Thyroid gland (tissue), 4 donors: ENCODE data around the gene XRCC6.

Source experiments
- CTCF ChIP-seq, 6 experiments: fragments of 200-600 bp in 3 of 6; fragments of 450-650 bp in 3 of 6; sonication (generic) in 3 of 6; IDR thresholded peaks; one replicate each; pipeline ENCODE4 v1.5.1; 2016 to 2019; ENCODE audit warnings: antibody characterized with exemption in 6 of 6, mild to moderate bottlenecking in 2 of 6, inconsistent platforms in 1 of 6, moderate library complexity in 1 of 6
- POLR2A ChIP-seq, 2 donors: fragments of 450-650 bp; IDR thresholded peaks; one replicate each; pipeline ENCODE4 v1.6.1; 2017; ENCODE audit warnings: antibody characterized with exemption in 2 of 2, mild to moderate bottlenecking in 2 of 2, moderate library complexity in 1 of 2

GRCh38 chr22:41713004-41713403 lies 91.9 kb downstream of the XRCC6 start:
- TF ChIP-seq CTCF (IDR thresholded peaks at IDR 0.05) (no peak), POLR2A (IDR thresholded peaks at IDR 0.05) (no peak)
